Naive B cell (primary cell): ENCODE results near the gene MAP3K4. TPM values are rescaled to one million over a fixed set of nuclear protein-coding genes. Genes with fewer than 3 reads are reported as not detected.

Experiments used
- ATAC-seq, 2 donors: fragments of 150-1000 bp; cut with Tn5 transposase; 2 replicates each; pipeline ENCODE4 v1.10.0; 2021; ENCODE audit warnings: low read depth in 2 of 2, mild to moderate bottlenecking in 2 of 2, moderate library complexity in 2 of 2
- DNase-seq: peaks from one replicate; pipeline ENCODE4 v3.0.0; 2022
- H3K27ac Mint-ChIP-seq, 6 donors: one replicate each; pipeline ENCODE4 v1.8.0; 2020 to 2022; ENCODE audit warnings: mild to moderate bottlenecking in 6 of 6, mixed read lengths in 6 of 6, moderate library complexity in 5 of 6, inconsistent platforms in 2 of 6
- H3K27me3 Mint-ChIP-seq, 3 donors: one replicate each; pipeline ENCODE4 v1.8.0; 2021 to 2022; ENCODE audit warnings: mixed read lengths in 3 of 3, mild to moderate bottlenecking in 1 of 3
- H3K36me3 Mint-ChIP-seq, 2 donors: one replicate each; pipeline ENCODE4 v1.8.0; 2020 to 2022; ENCODE audit warnings: mixed read lengths in 2 of 2, inconsistent platforms in 1 of 2, mild to moderate bottlenecking in 1 of 2
- H3K4me1 Mint-ChIP-seq, 3 donors: one replicate each; pipeline ENCODE4 v1.8.0; 2020 to 2022; ENCODE audit warnings: mixed read lengths in 3 of 3, inconsistent platforms in 1 of 3, mild to moderate bottlenecking in 1 of 3, moderate library complexity in 1 of 3
- H3K4me3 Mint-ChIP-seq, 8 donors: one replicate each; pipeline ENCODE4 v1.8.0; 2020 to 2022; ENCODE audit warnings: mild to moderate bottlenecking in 8 of 8, mixed read lengths in 8 of 8, moderate library complexity in 8 of 8, inconsistent platforms in 2 of 8
- H3K9me3 Mint-ChIP-seq, 7 donors: one replicate each; pipeline ENCODE4 v1.8.0; 2020 to 2022; ENCODE audit warnings: mixed read lengths in 7 of 7, mild to moderate bottlenecking in 5 of 7, inconsistent platforms in 2 of 7, moderate library complexity in 1 of 7
- polyA plus RNA-seq, 6 donors: library from polyadenylated mRNA; unstranded; fragments of 300-500 nt; fragmentation: Illumina TruSeq; gene quantifications; one replicate each; pipeline ENCODE4 v1.2.3, GENCODE V29; 2021; ENCODE audit warnings: low read depth in 6 of 6

The MAP3K4 gene
- polyA plus RNA-seq, 6 donors from 2014 or later = 3.4 to 12.7 (median 8.5) TPM

DNA sequence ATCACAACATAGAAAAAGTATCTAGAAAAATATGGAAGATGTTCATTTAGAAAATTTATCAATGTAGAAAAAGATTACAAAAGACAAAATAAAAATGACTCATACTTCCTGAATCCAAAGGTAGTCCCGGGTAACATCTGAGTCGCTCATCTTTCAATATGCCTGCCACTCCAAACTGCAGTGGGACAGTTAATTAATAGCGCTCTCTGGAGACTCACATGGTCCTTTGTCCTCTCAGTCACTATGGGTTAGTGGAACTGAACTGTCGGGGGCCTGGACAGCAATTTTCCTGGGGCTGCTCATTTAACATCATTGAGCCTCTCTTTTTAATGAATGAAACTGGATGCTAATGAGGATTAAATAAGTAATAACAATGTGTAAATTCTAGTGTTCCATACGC lies 103.4 kb downstream of the MAP3K4 start:
- no peak for ATAC-seq
- DNase-seq = no peak
- Mint-ChIP-seq H3K27me3 (no peaks in the 10 kb centered on the region), H3K9me3 (no peaks in the 10 kb centered on the region), H3K4me1 (no peaks in the 10 kb centered on the region), H3K36me3 (peaks cover 33% of the 10 kb centered on the region in 2 donors), H3K27ac (no peak overlapping the region), H3K4me3 (no peak overlapping the region)

DNA sequence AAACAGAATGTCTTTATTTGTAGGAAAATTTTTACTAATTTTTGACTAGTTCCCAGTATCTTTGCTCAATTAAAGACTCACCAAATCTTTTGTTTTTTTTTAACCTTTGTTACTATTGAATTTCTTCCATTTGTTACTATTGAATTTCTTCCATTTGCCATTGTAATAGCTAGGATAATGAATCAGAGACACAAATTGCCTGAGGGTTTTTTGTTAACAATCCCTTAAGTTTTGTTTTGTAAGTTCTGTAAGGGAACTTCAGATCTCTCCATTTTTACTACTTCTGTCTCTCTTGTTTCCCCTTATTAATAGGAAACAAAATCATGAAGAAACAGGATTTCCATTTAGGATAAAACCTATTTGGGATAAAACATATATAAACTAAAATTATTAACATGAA lies 104.3 kb downstream of the MAP3K4 start:
- no peak overlapping the region for H3K4me3 Mint-ChIP-seq
- DNase-seq (no peak), ATAC-seq (no peak)
- H3K36me3 Mint-ChIP-seq = peaks cover 31 to 33% of the 10 kb centered on the region in 2 donors
- no peaks in the 10 kb centered on the region for H3K27me3 Mint-ChIP-seq
- H3K4me1 Mint-ChIP-seq = no peaks in the 10 kb centered on the region
- H3K27ac Mint-ChIP-seq = peak overlapping the region in 1 of 6 donors; percentile 27
- no peaks in the 10 kb centered on the region for H3K9me3 Mint-ChIP-seq

DNA sequence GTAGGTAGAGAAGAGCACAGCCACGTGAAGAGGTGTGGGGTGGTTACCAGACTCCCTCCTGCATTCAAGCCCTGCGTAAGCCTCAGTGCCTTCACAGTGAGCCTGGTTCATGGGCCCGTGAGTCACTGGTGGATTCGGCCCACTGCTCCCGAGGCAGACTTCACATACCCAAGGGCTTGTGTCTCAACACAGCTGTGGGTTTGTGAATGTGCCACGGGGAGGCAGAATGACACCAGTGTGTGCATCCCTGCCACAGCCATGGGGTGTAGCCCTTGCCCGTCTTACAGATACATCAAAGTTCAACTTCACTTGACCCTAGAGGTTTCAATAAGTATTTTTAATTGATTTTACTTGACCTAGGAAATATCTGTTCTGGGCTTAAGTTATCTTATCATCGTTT lies 108.5 kb downstream of the MAP3K4 start:
- H3K27ac Mint-ChIP-seq = no peak overlapping the region
- ATAC-seq (no peak), DNase-seq (no peak)
- peaks cover 22 to 29% of the 10 kb centered on the region in 2 donors for H3K36me3 Mint-ChIP-seq
- H3K4me3 Mint-ChIP-seq = no peak overlapping the region
- no peaks in the 10 kb centered on the region for H3K27me3 Mint-ChIP-seq
- no peaks in the 10 kb centered on the region for H3K4me1 Mint-ChIP-seq
- peaks cover 0 to 2% (median 0%) of the 10 kb centered on the region in 7 donors for H3K9me3 Mint-ChIP-seq

DNA sequence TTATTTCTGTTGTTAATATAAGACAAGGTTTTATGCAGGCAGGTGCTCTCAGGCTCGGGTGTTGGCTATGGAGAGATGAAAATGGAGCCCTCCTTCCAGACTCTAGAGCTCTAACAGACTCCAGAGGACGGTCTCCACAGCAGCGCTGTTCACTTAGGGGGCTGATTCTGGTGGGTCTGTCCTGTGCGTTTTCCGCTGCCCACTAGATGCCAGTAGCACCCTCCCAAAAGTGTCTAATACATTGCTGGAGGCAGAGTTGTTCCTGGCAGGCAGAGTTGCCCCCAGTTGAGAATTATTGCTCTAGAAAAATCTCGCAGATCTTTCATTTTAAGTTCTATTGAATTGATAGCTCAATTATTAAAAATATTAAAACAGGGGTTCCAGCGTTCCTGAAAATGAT lies 109.9 kb downstream of the MAP3K4 start:
- DNase-seq (no peak), ATAC-seq (no peak)
- no peak overlapping the region for H3K4me3 Mint-ChIP-seq
- peaks cover 0 to 2% (median 0%) of the 10 kb centered on the region in 7 donors for H3K9me3 Mint-ChIP-seq
- peak overlapping the region in 1 of 6 donors; percentile 34 for H3K27ac Mint-ChIP-seq
- H3K4me1 Mint-ChIP-seq = no peaks in the 10 kb centered on the region
- H3K36me3 Mint-ChIP-seq = peaks cover 30 to 37% of the 10 kb centered on the region in 2 donors
- no peaks in the 10 kb centered on the region for H3K27me3 Mint-ChIP-seq

DNA sequence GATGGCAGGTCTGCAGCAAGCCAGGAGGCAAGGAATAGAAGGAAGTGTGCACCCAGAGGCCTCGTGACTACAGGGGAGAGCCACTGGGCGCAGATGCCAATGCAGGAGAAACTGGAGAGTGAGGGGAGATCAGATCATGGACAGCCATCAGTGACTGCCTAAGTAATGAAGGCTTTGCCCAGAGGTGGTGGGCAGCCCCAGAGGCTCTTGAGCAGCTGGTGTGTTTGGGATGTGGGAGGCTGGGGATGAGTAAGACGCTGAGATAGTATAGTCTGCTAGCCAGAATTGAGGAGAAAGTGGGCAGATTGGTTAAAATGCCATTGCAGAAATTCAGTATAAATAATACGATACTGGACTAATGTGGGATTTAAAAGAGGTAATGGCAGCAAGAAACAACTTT lies 111.9 kb downstream of the MAP3K4 start:
- H3K4me3 Mint-ChIP-seq = no peak overlapping the region
- ATAC-seq (no peak), DNase-seq (no peak)
- no peaks in the 10 kb centered on the region for H3K4me1 Mint-ChIP-seq
- H3K9me3 Mint-ChIP-seq = peaks cover 0 to 2% (median 0%) of the 10 kb centered on the region in 7 donors
- H3K27ac Mint-ChIP-seq = peak overlapping the region in 1 of 6 donors; percentile 42
- H3K27me3 Mint-ChIP-seq = no peaks in the 10 kb centered on the region
- peaks cover 31 to 46% of the 10 kb centered on the region in 2 donors for H3K36me3 Mint-ChIP-seq

DNA sequence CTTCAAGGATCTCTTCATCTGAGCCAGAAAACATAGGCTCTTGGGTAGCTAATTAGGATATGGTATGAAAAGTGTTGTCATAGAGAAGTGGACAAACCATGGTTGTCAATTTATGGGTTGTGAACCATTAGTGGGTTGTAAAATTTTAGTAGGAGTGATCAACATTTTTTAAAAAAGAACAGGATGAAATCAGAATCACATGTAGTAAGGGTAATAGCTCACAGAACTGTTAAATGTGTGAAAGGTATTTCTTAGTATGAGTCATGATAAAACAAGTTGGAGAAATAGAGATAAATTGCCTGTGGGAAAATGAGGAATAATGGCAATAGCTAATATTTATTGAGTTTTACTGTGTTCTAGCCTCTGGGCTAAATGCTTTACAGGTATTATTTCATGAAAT lies 113.4 kb downstream of the MAP3K4 start:
- Mint-ChIP-seq H3K4me3 (no peak overlapping the region), H3K9me3 (peaks cover 0 to 2% (median 0%) of the 10 kb centered on the region in 7 donors), H3K27ac (peak overlapping the region in 1 of 6 donors; percentile 23), H3K4me1 (no peaks in the 10 kb centered on the region), H3K27me3 (no peaks in the 10 kb centered on the region), H3K36me3 (peaks cover 41 to 57% of the 10 kb centered on the region in 2 donors)
- DNase-seq (no peak), ATAC-seq (no peak)

DNA sequence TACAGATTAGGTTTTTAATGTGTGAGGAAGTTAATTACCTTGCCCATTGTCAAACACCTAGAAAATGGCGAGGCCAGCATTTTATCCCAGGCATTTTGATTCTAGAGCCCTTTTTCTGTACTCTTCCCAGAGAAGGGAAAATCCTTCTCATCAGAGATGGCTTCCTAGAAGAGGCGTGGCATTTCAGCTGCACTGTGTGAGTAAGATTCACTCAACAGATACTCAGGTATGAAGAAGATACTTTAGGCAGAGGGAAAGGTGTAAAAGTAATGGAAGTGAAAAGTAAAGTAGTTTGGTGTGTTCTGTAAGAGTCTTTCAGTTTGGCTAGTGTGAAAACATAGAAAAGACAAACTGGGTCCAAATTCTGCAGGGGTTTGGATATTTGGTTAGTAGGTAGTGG lies 113.8 kb downstream of the MAP3K4 start:
- Mint-ChIP-seq H3K4me3 (no peak overlapping the region), H3K27me3 (no peaks in the 10 kb centered on the region), H3K4me1 (no peaks in the 10 kb centered on the region), H3K27ac (peak overlapping the region in 1 of 6 donors; percentile 5), H3K9me3 (peaks cover 0 to 2% (median 0%) of the 10 kb centered on the region in 7 donors), H3K36me3 (peaks cover 45 to 61% of the 10 kb centered on the region in 2 donors)
- DNase-seq (no peak), ATAC-seq (no peak)

DNA sequence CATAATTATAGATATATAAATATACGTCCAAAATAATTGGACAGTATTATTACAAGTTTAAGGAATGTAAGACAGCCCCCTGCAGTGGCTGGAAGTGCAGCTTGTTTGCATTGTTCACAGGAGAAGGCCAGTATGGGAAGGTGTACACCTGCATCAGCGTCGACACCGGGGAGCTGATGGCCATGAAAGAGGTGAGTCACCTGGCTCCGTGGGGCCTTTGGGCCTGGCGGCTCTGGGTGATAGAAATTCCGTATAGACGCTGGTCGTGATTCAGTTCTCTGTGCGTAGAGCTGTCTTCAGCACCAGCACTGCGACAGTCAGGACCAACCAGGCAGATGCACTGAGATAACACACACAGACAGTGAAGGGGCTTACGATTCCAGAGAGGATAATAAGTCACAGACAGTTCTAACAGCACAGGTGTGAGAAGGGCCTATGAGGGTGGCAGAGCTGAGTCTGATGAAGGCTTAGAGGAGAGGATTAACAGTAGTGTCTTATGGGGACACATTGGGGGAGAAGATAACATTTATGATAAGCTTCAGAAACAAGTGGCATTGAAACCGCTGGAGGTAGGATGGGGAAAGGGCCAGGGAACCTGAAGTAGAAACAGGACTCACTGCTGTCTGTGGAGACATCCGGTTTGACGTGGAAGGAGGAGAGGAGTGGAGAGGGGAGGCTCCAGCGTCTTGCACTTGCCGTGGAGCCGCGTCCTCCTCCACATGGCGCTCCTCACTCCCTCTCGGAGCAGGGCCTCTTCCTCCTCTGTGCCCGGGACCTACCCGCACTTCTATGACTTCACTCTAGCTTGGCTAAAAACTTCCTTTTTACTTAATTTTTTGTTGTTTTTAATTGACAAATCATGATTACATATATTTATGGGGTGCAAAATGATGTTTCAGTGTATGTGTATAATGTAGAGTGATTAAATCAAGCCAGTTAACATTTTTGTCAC lies 116.5 kb downstream of the MAP3K4 start:
- DNase-seq (no peak), ATAC-seq (no peak)
- Mint-ChIP-seq H3K27ac (peak overlapping the region in 1 of 6 donors; percentile 85), H3K4me1 (no peaks in the 10 kb centered on the region), H3K36me3 (peaks cover 53 to 73% of the 10 kb centered on the region in 2 donors), H3K9me3 (peaks cover 0 to 2% (median 0%) of the 10 kb centered on the region in 7 donors), H3K4me3 (no peak overlapping the region), H3K27me3 (no peaks in the 10 kb centered on the region)

DNA sequence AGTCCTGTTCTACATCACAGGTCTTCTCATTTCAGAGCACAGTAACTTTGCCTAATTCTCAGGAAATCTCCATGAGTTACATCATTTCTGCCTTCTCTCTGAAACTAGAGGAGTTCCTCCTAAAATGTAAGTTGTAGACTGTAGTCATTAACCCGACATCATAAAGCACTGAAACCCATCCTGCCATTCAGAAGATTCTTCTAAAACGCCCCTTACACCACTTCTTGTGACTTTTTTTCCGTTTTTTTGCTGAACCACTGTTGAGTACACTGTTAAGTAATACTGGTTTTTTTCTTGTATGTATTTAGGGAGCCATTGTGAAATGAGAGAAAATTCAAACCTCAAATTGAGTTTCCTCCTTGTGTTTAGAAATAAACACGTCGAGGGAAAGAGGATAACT lies 117.3 kb downstream of the MAP3K4 start:
- ATAC-seq (no peak), DNase-seq (no peak)
- no peak overlapping the region for H3K4me3 Mint-ChIP-seq
- H3K36me3 Mint-ChIP-seq = peaks cover 49 to 69% of the 10 kb centered on the region in 2 donors
- no peaks in the 10 kb centered on the region for H3K4me1 Mint-ChIP-seq
- H3K9me3 Mint-ChIP-seq = no peaks in the 10 kb centered on the region
- H3K27ac Mint-ChIP-seq = peak overlapping the region in 1 of 6 donors; percentile 81
- H3K27me3 Mint-ChIP-seq = no peaks in the 10 kb centered on the region

DNA sequence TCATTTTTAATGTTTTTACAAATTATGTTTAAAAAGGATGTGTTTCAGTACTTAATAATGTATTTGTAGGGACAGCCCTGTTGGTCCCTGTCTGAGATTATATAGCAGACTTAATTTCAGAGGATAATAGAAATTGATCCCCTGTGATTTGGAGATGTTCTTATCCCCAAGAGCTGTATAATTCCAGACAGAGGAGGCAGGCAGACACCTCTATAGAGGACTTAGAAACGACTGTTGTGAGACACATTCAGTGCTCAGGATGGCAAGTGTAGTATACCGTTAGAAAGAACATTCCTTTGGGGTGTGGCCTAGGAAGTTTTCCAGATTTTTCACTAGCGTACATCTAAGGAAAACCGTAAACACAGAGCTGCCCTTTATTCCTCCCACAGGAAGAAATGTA lies 117.8 kb downstream of the MAP3K4 start:
- Mint-ChIP-seq H3K9me3 (no peaks in the 10 kb centered on the region), H3K4me1 (no peaks in the 10 kb centered on the region), H3K27ac (no peak overlapping the region), H3K4me3 (no peak overlapping the region), H3K36me3 (peaks cover 49 to 69% of the 10 kb centered on the region in 2 donors), H3K27me3 (no peaks in the 10 kb centered on the region)
- no peak for DNase-seq
- ATAC-seq = no peak

DNA sequence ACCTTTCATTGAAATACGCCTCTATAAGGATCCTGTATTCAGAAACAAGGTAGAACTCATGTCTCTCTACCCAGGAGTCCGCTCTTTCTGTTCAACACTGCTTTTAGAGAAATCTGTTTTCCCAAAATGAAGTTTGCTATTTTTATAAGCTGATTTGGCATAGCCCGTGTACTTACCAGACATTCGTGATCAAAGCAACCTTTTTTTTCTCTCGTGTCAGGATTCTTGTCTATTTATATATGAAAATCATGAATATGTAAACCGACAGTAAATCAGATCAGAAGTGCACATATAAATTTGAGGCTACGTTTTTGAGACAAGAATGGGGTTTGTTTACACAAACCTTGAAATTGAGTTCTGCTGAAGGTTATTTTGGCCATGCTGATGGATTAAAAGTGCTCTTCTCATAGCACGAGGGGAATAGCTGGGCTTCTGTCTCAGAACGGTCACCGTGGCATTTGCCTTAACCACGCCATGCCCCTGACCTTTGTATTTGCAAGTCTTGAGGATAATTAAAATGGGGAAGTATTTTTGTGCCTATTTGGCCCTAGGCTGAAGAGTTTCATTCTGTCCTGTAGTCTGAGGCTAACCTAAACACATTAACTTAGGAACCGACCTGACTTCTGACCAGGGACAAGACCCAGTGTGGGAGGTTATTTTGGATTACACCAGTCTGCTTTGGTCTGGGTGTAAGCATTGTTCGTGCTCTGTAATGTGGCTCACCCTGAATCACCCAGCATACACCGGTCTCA lies 118.6 kb downstream of the MAP3K4 start:
- Mint-ChIP-seq H3K4me3 (no peak overlapping the region), H3K4me1 (no peaks in the 10 kb centered on the region), H3K36me3 (peaks cover 48 to 71% of the 10 kb centered on the region in 2 donors), H3K27me3 (no peaks in the 10 kb centered on the region), H3K9me3 (no peaks in the 10 kb centered on the region), H3K27ac (no peak overlapping the region)
- ATAC-seq (no peak), DNase-seq (no peak)

DNA sequence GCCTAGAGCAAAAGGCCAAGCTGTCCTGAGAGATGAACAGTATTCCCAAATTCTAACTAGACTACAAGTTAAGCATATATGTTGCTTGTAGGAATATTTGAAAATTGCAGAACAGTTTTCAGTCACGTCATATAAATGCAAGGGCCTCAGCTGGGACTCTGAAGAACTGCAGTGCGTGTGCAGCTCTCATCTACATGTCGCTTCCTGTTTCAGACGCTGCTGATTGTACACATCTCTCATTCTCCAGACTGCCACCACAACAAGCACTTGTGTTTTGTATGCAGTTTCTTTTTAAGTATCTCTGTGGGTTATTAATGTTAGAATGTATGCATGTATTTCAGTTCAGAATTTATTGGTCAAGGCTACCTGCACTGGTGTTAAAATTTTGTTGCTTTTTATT lies 119.7 kb downstream of the MAP3K4 start:
- DNase-seq = no peak
- no peaks in the 10 kb centered on the region for H3K27me3 Mint-ChIP-seq
- H3K4me3 Mint-ChIP-seq = no peak overlapping the region
- H3K27ac Mint-ChIP-seq = no peak overlapping the region
- H3K4me1 Mint-ChIP-seq = no peaks in the 10 kb centered on the region
- H3K36me3 Mint-ChIP-seq = peaks cover 53 to 71% of the 10 kb centered on the region in 2 donors
- no peak for ATAC-seq
- no peaks in the 10 kb centered on the region for H3K9me3 Mint-ChIP-seq

DNA sequence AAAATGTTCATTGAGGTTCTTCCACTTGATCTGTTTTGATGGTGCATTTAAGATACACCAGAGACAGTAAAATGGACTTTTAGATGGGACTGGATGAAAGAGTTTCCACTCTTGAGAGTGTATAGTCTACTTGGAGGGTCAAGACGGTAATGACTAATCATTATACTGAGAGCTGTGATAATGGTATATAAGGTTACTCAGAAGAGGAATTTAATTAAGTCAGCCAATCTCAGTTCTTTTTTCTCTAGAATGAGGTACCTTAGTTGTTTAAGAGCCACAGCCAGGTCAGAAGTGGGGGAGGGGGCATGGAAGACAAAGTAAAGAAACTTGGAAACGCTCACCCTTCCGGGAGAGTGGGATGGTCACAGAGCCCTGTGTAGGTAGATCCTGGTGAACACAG lies 123.9 kb downstream of the MAP3K4 start:
- H3K27ac Mint-ChIP-seq = peak overlapping the region in 3 of 6 donors; percentile 14 to 53 (median 18)
- H3K4me3 Mint-ChIP-seq = no peak overlapping the region
- H3K36me3 Mint-ChIP-seq = peaks cover 65 to 68% of the 10 kb centered on the region in 2 donors
- peaks cover 0 to 12% (median 2%) of the 10 kb centered on the region in 7 donors for H3K9me3 Mint-ChIP-seq
- DNase-seq (no peak), ATAC-seq (no peak)
- no peaks in the 10 kb centered on the region for H3K4me1 Mint-ChIP-seq
- no peaks in the 10 kb centered on the region for H3K27me3 Mint-ChIP-seq
